ENCODE measurements around the gene IRF2BP2.

The IRF2BP2 gene

GRCh38 chr1:234555390-234556024 lies 54.5 kb downstream of the IRF2BP2 start:
- no peak for DNase-seq

- DNase-seq, result no peak
Observed at GRCh38 chr1:234554698-234555311, 55.2 kb downstream of the IRF2BP2 start.

All from kidney glomerular epithelial cell (primary cell).